EH (cell line): ENCODE measurements around the gene TRMT10B.

Experiments
- DNase-seq: peaks from one replicate; pipeline ENCODE4 v3.0.0-alpha.2; 2015; ENCODE audit warnings: low read depth

Gene TRMT10B, protein sequence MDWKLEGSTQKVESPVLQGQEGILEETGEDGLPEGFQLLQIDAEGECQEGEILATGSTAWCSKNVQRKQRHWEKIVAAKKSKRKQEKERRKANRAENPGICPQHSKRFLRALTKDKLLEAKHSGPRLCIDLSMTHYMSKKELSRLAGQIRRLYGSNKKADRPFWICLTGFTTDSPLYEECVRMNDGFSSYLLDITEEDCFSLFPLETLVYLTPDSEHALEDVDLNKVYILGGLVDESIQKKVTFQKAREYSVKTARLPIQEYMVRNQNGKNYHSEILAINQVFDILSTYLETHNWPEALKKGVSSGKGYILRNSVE

DNA sequence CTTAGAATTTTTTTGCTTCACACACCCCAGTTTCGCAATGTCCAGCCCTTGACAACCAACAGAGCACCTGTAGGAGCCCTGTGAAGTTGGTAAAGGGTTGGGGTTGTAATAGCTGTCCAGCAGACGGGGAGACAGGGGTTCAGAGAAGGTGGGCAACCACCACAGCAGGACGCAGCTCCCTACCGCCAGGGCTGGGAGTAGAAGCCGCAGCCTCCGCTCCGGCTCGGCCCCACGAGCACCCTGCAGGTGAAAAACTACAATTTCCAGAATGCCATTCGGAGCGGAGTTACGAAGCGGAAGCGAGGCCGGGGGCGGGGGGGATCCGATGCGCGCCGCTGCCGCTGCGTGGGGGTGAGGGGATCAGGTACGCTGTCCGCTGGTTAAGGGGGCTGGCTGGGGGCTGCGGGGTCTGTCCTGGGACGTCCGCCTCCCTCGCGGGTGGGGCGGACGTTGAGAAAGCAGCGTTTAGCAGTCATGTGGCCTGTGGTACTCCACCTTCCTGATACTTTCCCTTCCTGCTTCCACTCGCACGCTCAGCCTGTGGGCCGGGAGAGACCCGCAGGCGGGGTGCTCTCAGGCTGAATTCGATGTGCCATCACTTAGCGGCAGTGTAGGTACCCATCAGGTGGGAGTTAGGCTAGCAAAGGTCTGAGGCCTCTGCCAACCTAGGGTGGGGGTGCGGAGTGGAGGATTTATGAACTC lies at the start of gene TRMT10B:
TRMT10B (plus strand) TSS at position 317 of the 702 bp plus-strand sequence. CDS start 8,127 bp downstream, outside the sequence.
- peak; percentile 76 for DNase-seq

DNA sequence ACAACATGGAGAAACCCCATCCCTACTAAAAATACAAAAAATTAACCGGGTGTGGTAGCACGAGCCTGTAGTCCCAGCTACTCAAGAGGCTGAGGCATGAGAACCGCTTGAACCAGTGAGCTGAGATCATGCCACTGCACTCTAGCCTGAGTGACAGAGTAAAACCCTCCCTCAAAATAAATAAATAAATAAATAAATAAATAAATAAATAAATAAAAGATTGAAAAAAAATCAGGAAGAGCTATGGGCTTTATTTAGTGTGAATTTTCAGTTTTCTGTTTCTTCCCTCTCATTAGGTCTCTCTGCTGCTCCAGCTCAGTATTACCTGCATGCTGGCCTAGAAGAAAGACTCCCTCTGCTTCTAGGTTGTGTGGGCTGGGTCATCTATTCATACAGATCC lies 47.8 kb upstream of the TRMT10B start:
- no peak for DNase-seq

DNA sequence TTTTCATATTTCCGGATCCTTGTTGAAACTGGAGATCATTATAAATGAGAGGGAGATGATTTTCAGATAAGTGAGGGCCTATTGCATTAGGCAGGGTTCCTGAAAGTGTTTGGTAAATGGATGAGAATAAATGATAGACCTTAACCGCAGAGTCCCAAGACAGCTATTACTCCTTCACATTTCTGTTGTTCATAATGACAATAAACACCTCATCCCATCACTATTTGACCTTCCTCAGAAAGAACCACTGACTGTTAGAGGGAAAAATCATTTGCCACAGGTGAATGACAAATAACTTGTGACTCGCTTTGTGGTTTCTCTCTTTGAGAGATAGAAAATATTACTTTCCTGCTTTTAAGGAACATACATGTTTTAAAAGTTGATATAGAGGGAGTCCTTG lies 47.3 kb upstream of the TRMT10B start:
- DNase-seq = no peak

DNA sequence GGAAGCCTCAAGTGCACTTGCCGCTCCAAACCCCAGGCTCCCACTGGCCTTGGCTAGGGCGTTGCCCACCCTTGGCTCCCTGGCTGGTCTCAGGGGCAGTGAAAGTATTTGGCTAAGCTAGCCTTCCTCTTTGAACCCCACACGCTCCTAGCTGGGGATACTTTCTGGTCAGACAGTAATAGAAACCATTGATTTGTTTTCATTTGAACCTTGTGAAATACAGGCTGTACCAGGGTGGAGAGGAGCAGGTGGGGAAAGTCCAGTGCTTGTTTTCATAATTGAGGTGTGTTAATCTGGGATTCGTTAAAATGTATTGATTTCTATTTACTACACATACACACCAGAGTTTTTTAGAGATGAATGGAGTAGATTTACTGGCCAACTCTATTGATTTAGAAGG lies 45.9 kb upstream of the TRMT10B start:
- no peak for DNase-seq

DNA sequence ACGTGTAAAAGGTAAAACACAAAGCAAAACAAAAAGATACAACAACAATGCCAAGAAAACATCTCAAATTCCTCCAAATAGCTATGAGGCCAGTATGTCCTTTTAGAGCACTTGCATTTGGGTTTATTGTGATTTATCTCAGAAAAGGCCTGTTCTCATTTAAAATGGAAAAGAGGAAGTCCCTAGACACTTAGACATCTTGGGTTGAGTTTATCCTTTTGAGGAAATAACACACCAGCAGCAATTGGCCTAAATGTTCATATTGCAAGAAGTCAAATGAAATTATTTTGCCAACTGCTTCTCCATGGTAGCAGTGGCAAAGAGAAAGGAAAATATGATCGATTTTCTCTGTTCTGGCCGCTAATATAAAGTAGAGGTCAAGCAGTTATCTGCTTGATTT lies 43.6 kb upstream of the TRMT10B start:
- no peak for DNase-seq

DNA sequence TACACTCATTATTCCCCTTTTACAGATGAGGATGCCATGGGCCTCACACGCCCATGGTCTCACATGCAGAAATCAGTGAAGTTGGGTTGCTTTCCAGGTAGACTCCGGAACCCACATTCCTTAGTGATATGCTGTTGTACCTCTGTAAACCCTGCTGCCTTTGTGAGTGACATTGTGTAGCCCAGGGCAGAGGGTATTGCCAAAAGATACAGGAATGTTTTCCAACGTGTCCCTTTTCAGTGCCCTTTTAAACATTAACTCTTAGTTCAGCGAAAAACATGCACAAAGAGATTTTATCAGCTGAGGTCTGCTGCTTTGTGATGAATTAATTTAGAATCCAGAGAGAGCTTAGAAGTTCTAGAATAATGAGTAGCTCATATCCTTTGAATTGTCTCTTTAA lies 38.3 kb upstream of the TRMT10B start:
- DNase-seq = no peak

DNA sequence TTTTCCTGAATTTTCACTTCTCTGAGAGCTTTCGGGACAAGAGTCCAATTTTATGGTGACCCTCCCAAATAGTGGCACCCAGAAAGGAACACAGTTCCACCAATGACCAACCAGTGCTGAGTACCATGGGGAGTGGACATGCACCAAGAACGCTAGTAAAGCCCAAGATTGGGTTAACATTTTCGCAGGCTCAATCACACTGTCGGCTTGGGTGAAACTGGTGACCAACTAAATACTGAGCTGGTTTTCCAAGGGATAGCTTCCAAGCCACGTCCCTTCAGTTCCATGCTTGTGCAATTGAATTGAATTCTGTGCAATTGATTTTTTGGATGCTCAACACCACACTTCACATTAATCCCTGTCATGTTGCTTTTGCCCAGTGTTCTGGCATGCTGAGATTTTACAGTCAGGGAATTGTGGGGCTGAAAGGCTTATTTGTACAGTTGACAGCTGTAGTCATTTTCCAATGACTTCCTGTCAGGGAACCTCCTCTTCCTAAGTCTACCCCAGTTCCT lies 37.6 kb upstream of the TRMT10B start:
- no peak for DNase-seq

DNA sequence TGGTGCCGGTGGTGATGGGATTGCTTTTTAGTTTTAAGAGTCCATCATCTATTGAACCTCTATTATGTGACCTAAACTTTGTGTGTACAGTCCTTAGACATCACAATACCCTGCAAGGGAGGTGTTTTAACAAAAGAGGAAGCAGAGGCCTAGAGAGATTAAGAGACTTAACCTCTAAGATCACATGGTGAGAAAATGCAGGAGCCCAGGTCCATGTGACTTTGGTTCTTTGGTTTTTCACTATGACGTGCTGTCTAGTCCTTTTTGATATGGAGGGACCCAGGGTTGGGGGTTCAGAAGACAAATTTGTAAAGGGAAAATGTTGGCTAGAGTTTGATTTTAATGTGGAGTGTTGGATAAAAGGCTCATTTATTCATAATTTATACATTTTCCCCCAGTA lies 34.1 kb upstream of the TRMT10B start:
- DNase-seq = no peak

DNA sequence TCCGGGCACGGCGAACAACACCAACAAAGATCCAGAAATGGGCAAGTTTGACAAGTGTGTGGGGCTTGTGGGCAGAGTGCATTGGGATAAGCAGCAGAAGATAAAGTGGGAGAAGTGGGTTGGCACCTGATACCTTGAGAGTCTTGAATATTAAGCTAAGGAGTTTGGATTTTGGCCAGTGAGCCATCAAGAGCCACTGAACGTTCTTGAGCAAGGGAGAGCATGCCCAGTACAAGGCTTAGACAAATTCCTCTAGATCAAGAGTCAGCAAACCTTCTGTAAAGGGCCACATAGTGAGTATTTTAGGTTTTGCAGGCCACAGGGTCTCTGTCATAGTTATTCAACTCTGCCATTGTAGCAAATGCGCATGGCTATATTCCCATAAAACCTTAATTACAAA lies 26.6 kb upstream of the TRMT10B start:
- no peak for DNase-seq

DNA sequence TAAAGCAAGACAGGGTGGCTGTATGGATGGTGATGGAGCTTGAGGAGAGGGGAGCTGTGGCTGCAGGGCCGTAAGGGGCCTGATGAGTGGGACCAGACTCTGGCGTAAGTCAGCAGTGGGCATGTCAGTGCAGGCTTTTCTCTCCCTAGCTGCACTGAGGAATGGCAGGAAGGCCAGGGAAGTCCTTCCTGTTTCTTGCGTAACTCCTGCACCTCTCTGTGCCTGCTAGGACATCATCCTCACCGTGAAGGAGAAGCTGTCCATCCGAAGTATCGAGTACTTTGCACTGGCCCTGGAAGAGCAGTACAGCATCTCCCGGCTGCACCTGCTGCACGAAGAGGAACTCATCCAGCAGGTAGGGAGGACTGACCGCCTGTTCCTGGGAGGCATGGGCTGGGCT lies 24.1 kb upstream of the TRMT10B start:
- DNase-seq = no peak

DNA sequence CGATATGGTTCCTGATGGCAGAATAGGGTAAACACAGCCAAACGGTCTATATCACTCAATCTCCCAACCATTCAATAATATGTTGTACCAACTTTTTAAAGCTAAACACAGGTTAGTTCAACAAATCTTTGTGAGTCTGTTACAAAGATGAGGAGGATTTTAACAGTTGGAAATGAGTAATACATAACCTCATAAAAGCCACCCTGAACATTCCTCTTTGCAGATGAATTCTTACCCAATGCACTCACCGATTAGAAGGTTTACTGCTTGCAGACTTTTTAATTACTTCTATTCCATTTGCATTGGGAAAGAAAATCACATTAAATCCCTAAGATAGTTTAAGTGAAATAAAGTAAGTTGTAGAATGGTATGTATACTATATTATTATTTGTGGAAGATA lies 23.3 kb upstream of the TRMT10B start:
- DNase-seq = peak; percentile 54

DNA sequence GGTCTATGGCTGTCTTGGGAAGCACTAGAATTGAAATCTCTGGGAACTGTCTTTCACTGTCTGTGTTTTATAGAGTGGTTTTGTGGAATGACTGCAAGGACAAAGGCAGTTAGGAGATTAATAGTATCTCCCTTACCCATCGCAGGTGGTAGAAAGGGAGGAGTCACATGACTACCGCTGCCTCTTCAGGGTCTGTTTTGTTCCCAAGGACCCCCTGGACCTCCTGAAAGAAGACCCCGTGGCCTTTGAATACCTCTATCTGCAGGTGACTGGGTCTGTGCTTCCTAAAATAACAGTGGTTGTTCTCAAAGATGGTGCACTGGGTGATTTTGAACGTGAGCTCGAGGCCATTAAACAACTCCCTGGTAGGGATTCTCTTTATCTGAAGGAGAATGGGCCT lies 22.8 kb upstream of the TRMT10B start:
- DNase-seq = no peak

DNA sequence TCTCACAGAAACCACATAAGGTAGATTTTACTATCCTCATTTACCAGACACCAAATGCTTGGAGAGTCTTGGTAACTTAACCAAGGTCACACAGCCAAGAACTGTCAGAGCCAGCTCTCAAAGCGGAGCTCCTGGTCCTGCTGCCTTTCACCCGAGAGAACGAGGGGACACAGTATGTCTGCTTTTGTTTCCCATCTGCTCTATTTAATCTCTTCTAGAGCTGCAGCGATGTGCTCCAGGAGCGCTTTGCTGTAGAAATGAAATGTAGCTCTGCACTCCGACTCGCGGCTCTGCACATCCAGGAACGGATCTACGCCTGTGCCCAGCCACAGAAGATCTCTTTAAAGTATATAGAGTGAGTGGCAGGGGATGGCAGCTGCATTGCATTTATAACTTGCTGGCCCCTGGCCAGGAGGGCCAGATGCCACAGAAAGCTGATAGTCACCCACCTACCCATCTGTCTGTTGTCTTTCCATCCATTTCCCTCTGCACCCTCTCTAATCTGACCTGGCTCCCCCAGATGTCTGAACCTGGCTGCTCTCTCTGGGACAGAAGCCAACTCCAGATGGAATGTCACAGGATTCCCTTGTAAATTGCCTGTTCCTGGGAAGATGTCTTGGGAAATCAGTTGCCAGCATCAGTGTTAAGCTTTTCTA lies 21.4 kb upstream of the TRMT10B start:
- DNase-seq = peak; percentile 44

DNA sequence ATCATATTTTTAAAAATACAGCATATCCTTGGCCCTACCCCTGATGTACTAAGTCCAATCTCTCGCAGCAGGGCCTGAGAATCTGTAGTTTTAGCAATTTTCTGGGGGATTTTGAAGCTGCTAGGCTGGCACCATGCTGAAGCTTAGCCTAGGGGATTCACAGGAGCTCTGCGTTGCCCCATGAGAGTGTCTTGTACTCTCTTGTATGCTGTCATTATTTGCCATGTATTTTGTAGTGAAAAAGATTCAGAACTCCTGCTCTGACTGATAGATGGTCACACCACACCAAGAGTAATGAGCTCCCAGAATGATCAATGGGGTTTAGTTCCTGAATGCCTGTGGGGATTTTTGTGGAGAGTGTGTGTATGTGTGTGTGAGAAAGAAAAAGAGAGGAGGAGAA lies 20.7 kb upstream of the TRMT10B start:
- DNase-seq = no peak

DNA sequence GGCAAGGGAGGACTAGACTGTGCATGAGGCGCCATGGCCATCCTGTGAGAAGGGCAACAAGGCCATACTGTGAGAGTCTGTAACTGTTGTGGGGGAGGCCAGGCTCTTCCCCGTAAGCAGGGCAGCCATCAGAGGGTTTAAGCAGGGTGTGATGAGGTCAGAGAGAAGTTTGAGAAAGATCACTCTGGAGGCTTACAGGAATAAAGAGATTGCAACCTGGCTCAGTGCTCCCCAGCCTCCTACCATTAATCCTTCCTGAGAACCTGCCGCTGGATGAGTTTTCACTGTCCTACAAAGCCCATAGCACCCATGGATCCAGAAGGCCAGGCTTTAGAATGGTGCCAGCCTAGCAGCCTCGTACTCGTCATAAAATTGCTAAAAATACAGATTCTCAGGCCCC lies 14.4 kb upstream of the TRMT10B start:
- DNase-seq = no peak

DNA sequence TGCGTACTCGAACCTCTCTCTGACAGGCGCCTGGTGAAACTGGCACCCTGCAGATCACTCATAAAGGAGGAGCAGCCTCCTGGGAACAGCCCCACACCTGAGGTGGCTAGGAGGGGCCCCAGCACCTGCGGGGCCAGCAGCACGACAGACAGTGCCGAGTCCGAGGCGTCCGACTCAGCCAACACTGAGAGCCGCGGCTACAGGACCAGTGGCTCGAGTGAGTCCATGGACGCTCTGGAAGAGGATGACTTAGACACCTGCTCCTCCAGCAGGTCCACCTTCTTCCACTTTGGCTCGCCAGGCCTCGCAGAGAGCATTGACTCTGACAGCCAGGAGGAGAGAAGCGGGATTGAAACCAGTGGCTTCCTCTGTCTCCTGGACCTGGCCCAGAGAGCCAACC lies 13.5 kb upstream of the TRMT10B start:
- no peak for DNase-seq

DNA sequence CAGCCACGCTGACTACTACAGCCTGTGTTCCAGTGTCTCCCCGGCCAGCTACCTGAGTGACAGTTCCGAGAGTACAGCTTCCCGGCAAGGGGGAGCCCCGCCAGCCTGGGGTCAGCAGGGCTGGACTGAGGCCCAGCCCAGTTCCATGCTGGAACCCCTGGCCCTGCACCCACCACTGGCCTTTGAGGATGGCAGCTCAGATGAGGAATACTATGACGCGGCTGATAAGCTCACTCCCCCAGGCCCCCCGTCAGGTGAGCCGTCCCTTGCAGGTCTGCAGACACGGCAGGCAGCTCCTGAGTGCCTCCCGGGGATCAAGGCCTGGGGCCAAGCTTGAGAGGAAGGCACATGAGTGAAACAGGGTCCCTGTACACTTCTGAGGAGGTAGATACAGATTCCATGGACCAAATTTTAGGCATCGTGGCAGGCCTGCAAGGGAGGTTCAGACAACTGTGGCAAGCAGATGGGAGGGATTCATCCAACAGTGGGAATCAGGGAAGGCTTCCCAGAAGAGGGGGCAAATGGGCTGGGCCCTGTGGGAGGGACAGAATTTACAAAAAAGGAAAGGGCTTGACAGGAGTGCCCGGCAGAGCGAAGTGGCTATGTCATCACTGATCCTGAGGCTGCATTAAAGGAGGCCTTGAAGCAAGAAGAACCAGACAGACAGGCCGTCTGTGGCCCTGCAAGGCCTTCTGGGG lies 12.8 kb upstream of the TRMT10B start:
- DNase-seq = no peak

DNA sequence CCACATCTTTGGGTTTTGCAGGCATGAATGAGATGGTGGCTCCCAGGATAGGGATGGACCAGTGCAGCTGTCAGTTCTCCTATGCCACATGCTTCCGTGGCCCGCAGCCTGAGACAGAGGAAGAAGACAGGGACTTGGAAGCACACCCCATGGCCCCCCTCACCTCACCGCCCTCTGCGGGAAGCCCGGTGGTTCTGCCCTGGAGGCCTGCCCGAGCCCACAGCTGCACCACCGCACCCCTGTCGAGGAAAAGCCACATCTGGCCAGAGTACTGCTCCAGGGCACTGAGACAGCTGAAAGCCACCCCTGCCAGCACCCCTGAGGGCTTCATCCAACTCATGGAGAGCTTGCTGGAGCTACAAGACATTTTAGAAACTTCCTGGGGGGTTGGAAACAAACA lies 7.6 kb upstream of the TRMT10B start:
- DNase-seq = no peak

DNA sequence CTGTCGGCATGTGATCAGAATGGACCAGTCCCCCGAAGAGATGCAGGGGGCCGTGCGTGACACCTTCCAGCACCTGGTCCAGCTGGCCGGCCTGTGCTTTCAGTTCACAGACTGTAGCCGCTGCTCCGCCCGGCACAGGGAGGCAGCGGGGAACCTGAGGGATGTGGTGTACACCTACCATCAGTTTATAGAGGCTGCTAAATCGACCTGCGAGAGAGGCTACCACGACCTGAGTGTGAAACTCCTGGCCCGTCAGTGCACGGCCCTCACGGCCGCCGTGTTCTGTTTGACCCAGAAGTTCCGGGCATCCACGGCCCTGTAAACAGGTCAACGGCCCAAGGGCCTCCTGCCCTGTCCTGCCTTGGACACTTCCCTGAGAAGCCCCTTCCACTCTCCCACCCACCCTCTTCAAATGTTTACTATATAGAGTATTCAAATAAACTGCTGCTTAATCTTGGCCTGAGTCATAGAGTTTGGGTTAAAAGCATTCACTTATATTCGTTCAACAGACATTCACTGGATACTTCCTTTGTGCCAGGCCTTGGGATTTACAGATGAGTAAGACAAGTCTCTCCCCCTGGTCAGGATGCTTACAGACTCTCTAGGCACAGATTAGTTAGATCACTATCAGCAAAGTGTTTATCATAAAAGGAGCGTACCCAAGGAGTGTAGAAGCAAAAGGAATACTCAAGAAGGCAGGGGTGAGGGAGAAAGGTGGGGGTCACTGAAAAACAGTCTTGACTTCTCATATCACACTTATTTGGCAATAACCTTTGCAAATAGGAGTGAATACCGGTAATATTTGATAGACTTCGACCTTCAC lies 6.9 kb upstream of the TRMT10B start:
- DNase-seq = peak; percentile 79

DNA sequence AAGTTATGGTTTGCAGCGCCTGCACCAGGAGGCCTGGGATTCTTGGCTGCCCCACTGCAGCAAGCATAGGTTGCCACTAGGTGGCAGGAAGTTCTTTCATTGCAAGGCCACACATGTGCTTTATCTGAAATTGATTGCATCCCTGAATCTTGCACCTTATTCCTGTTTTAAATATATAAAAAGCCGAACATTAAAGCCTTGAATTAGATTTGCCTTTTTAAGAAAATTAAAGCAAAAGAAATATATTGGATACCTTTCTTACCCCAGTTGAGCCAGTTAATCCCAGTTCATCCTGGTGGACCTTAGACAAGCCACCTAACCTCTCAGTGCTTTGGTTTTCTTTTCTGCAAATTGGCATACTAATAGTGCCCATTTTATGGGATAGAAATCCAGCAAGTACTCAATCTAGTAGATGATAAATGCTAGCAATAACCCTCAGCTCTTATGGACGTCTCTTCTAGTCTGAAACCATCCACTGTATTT lies 6.3 kb upstream of the TRMT10B start:
- DNase-seq = peak; percentile 73

DNA sequence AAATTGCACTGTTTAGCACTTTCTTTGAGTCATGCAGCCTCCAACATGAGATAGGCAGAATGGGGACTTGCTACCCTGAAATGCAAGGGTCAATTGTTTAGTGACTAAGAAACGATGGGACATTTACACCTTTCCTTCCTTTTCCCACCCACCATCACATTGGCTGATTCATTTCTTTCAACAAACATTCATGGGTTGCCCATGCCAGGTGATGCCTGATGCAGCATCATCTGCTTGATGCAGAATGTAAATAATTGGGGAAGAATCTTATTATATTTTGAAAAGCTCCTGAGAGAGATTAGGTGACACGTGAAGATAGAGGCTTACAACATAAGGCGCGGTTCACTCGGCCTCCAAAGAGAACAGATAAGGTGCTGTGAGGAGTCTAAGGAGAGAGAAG lies 4.5 kb upstream of the TRMT10B start:
- DNase-seq = no peak
